ENCODE measurements around the gene KRTAP10-2.

DNA sequence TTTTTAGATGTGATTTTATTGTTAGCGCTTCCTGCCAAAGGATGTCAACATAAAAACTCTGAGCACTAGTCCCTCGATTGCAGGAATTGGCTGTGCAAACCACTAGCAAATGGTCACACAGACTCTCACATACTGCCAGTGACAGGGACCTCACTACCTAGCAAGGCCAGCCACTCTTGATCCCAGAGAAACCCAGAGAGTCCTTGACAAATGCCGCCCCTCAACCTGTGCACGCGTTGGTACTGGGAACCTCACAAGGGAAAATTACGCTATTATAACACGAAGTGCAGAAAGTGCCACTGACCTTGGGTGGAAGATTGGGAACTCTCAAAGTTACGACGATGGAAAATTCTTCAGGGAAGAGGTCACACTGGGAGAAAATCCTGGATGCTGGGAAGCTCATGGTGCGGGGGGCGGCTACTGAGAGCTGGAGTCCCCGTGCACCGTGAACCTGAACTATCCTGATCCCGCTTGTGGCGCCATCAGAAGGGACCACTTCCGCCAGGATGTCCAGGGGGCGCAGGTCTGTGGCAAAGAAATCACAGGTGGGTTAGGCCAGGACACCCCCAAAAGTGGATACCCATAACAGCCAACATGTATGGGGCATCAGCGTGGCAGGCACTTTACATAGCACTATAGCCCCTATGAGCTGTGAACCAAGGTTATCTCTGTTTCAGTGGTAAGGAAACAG, 16.3 kb upstream of the KRTAP10-2 start:
- TF ChIP-seq, protein P1, sequence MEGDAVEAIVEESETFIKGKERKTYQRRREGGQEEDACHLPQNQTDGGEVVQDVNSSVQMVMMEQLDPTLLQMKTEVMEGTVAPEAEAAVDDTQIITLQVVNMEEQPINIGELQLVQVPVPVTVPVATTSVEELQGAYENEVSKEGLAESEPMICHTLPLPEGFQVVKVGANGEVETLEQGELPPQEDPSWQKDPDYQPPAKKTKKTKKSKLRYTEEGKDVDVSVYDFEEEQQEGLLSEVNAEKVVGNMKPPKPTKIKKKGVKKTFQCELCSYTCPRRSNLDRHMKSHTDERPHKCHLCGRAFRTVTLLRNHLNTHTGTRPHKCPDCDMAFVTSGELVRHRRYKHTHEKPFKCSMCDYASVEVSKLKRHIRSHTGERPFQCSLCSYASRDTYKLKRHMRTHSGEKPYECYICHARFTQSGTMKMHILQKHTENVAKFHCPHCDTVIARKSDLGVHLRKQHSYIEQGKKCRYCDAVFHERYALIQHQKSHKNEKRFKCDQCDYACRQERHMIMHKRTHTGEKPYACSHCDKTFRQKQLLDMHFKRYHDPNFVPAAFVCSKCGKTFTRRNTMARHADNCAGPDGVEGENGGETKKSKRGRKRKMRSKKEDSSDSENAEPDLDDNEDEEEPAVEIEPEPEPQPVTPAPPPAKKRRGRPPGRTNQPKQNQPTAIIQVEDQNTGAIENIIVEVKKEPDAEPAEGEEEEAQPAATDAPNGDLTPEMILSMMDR (IDR thresholded peaks at IDR 0.05), result no peak
- TF ChIP-seq POLR2A (IDR thresholded peaks at IDR 0.05), result no peak
- no peak for TF ChIP-seq POLR2AphosphoS5 (IDR thresholded peaks at IDR 0.05)

All from breast epithelium (tissue), 3 donors.